CD4-positive, alpha-beta T cell (primary cell): ENCODE results near the gene GAREM1. TPM values are rescaled to one million over a fixed set of nuclear protein-coding genes. Genes with fewer than 3 reads are reported as not detected.

Experiments used
- ATAC-seq: fragments of 200-7000 bp; cut with Tn5 transposase; one replicate; pipeline ENCODE4 v1.10.0; 2022; ENCODE audit warnings: mild to moderate bottlenecking; ENCODE audit not compliant: poor library complexity
- CTCF ChIA-PET: fragments of 350-600 bp; sonication (Branson Sonifier 250); formaldehyde crosslinking; loops from one replicate; lab custom pipeline; 2021; ENCODE audit warnings: antibody characterized with exemption, inconsistent platforms; lab: Charles Lee
- POLR2A ChIA-PET: fragments of 350-600 bp; sonication (Branson Sonifier 250); formaldehyde crosslinking; loops from one replicate; lab custom pipeline; 2021; ENCODE audit warnings: antibody characterized with exemption, inconsistent platforms; lab: Charles Lee
- DNase-seq, 14 experiments: peaks; one replicate each; pipeline ENCODE4 v3.0.0-alpha.2; 2013 to 2020; ENCODE audit warnings: mixed read lengths in 2 of 14
- H3K27ac ChIP-seq, 2 donors: one replicate each; pipeline versions ENCODE4 v1.5.1 to v1.7.0; 2013; ENCODE audit warnings: low read length in 2 of 2, low read depth in 1 of 2, mild to moderate bottlenecking in 1 of 2
- H3K27me3 ChIP-seq, 2 experiments: 1 replicate in 1 of 2; 2 replicates in 1 of 2; pipeline versions ENCODE4 v1.6.1 to v1.7.0; 2013; ENCODE audit warnings: low read length in 2 of 2, control low read depth in 1 of 2, mild to moderate bottlenecking in 1 of 2, moderate library complexity in 1 of 2; ENCODE audit not compliant: insufficient read depth in 2 of 2, control insufficient read depth in 1 of 2
- H3K36me3 ChIP-seq: one replicate; pipeline ENCODE4 v1.6.1; 2013; ENCODE audit warnings: low read length, control low read depth; ENCODE audit not compliant: insufficient read depth
- H3K4me1 ChIP-seq: one replicate; pipeline ENCODE4 v1.6.1; 2013; ENCODE audit warnings: low read length, control low read depth; ENCODE audit not compliant: insufficient read depth
- H3K4me3 ChIP-seq: one replicate; pipeline ENCODE4 v1.5.1; 2013; ENCODE audit warnings: mild to moderate bottlenecking, low read length, moderate library complexity
- H3K9me3 ChIP-seq, 2 experiments: 1 replicate in 1 of 2; 2 replicates in 1 of 2; pipeline versions ENCODE4 v1.6.1 to v1.7.0; 2013; ENCODE audit warnings: low read length in 2 of 2, mild to moderate bottlenecking in 2 of 2, control low read depth in 1 of 2, moderate library complexity in 1 of 2; ENCODE audit not compliant: control insufficient read depth in 1 of 2, insufficient read depth in 1 of 2
- H3K27ac Mint-ChIP-seq: one replicate; pipeline ENCODE4 v1.8.0; 2020; ENCODE audit warnings: mixed read lengths
- H3K27me3 Mint-ChIP-seq: one replicate; pipeline ENCODE4 v1.8.0; 2021; ENCODE audit warnings: mixed read lengths
- H3K36me3 Mint-ChIP-seq: one replicate; pipeline ENCODE4 v1.8.0; 2021; ENCODE audit warnings: low read depth, mixed read lengths
- H3K4me1 Mint-ChIP-seq: one replicate; pipeline ENCODE4 v1.8.0; 2021; ENCODE audit warnings: low read depth, mixed read lengths
- H3K4me3 Mint-ChIP-seq: one replicate; pipeline ENCODE4 v1.8.0; 2020; ENCODE audit warnings: mild to moderate bottlenecking, mixed read lengths
- H3K9me3 Mint-ChIP-seq: one replicate; pipeline ENCODE4 v1.8.0; 2020; ENCODE audit warnings: mixed read lengths
- CTCF ChIP-seq: fragments of 200-600 bp; IDR thresholded peaks from one replicate; pipeline ENCODE4 v1.8.0; 2022; ENCODE audit warnings: antibody characterized with exemption, mild to moderate bottlenecking
- intact Hi-C, 2 experiments: fragments of 100-400 bp; cut with DNase I in 1 of 2; cut with micrococcal nuclease in 1 of 2; formaldehyde crosslinking; loops; one replicate each; pipeline versions ENCODE4 v1.15.1 to v1.9.0; 2023 to 2025; cut with DNase I, micrococcal nuclease
- total RNA-seq, 174 experiments: library from RNA in 2 of 174; stranded (reverse) in 2 of 174; gene quantifications; one replicate each; pipeline ENCODE4 v1.2.3 and lab custom pipeline; 2021 to 2026

GAREM1 gene
- total RNA-seq, 2 experiments from 2014 or later = 0.14 to 0.34 TPM

- H3K4me1 ChIP-seq = no peaks in the 10 kb centered on the region
- no peaks in the 10 kb centered on the region for H3K36me3 Mint-ChIP-seq
- H3K27me3 Mint-ChIP-seq = peaks cover 18% of the 10 kb centered on the region
- ChIA-PET POLR2A (no interaction called here), CTCF (no interaction called here)
- no peaks in the 10 kb centered on the region for H3K9me3 Mint-ChIP-seq
- no peaks in the 10 kb centered on the region for H3K9me3 ChIP-seq
- ATAC-seq = no peak
- H3K4me1 Mint-ChIP-seq = no peaks in the 10 kb centered on the region
- no peak for DNase-seq
- H3K27ac Mint-ChIP-seq = no peak overlapping the region
- H3K4me3 Mint-ChIP-seq = no peak overlapping the region
- intact Hi-C loops = loop anchor here in 1 of 2 experiments (10.0 kb wide), 1 partner anchor 194 kb away; the partner anchor contains the start of gene GAREM1
- no peak for TF ChIP-seq CTCF
- peaks cover 0 to 3% of the 10 kb centered on the region in 2 experiments for H3K27me3 ChIP-seq
- no peaks in the 10 kb centered on the region for H3K36me3 ChIP-seq
- H3K4me3 ChIP-seq = no peak overlapping the region
- H3K27ac ChIP-seq = no peak overlapping the region
Observed at GRCh38 chr18:32280911-32281310, 189.8 kb downstream of the GAREM1 start.

GRCh38 chr18:32280188-32280783 lies 190.4 kb downstream of the GAREM1 start:
- no peak for ATAC-seq
- Histone ChIP-seq H3K27me3 (peaks cover 0 to 3% of the 10 kb centered on the region in 2 experiments), H3K27ac (no peak overlapping the region), H3K4me3 (no peak overlapping the region), H3K9me3 (no peaks in the 10 kb centered on the region), H3K36me3 (no peaks in the 10 kb centered on the region), H3K4me1 (no peaks in the 10 kb centered on the region)
- Mint-ChIP-seq H3K4me3 (no peak overlapping the region), H3K27ac (no peak overlapping the region), H3K9me3 (no peaks in the 10 kb centered on the region), H3K27me3 (peaks cover 18% of the 10 kb centered on the region), H3K36me3 (no peaks in the 10 kb centered on the region), H3K4me1 (no peaks in the 10 kb centered on the region)
- no peak for TF ChIP-seq CTCF
- no peak for DNase-seq
- ChIA-PET POLR2A (no interaction called here), CTCF (no interaction called here)
- intact Hi-C loops = loop anchor here in 1 of 2 experiments (10.0 kb wide), 1 partner anchor 195 kb away; the partner anchor contains the start of gene GAREM1

- H3K36me3 ChIP-seq = no peaks in the 10 kb centered on the region
- H3K27ac ChIP-seq = no peak overlapping the region
- Mint-ChIP-seq H3K36me3 (no peaks in the 10 kb centered on the region), H3K9me3 (no peaks in the 10 kb centered on the region), H3K27ac (no peak overlapping the region), H3K27me3 (peaks cover 30% of the 10 kb centered on the region), H3K4me1 (no peaks in the 10 kb centered on the region), H3K4me3 (no peak overlapping the region)
- no peaks in the 10 kb centered on the region for H3K4me1 ChIP-seq
- no peak for TF ChIP-seq CTCF
- CTCF ChIA-PET = interaction anchor here (1.8 kb wide), 1 partner anchor 12 kb away, joined by 7 read pairs; no protein-coding TSS in a partner anchor
- ATAC-seq (no peak), DNase-seq (no peak)
- no peaks in the 10 kb centered on the region for H3K9me3 ChIP-seq
- peaks cover 0 to 2% of the 10 kb centered on the region in 2 experiments for H3K27me3 ChIP-seq
- intact Hi-C loops = no loop called here
- POLR2A ChIA-PET = no interaction called here
- no peak overlapping the region for H3K4me3 ChIP-seq
Observed at GRCh38 chr18:32278177-32278799, 192.4 kb downstream of the GAREM1 start.
